ENCODE results near the gene ZNF668. TPM values are rescaled to one million over a fixed set of nuclear protein-coding genes. Genes with fewer than 3 reads are reported as not detected.
A peak's percentile ranks its signal among the peaks of the same experiment; 100 is the strongest.

The ZNF668 gene
- total and polyA plus RNA-seq, 2 of the 8 experiments (the other 6 are each of a cell fraction or from before 2014, with no cell fraction given): 14.0 to 14.3 TPM

DNA sequence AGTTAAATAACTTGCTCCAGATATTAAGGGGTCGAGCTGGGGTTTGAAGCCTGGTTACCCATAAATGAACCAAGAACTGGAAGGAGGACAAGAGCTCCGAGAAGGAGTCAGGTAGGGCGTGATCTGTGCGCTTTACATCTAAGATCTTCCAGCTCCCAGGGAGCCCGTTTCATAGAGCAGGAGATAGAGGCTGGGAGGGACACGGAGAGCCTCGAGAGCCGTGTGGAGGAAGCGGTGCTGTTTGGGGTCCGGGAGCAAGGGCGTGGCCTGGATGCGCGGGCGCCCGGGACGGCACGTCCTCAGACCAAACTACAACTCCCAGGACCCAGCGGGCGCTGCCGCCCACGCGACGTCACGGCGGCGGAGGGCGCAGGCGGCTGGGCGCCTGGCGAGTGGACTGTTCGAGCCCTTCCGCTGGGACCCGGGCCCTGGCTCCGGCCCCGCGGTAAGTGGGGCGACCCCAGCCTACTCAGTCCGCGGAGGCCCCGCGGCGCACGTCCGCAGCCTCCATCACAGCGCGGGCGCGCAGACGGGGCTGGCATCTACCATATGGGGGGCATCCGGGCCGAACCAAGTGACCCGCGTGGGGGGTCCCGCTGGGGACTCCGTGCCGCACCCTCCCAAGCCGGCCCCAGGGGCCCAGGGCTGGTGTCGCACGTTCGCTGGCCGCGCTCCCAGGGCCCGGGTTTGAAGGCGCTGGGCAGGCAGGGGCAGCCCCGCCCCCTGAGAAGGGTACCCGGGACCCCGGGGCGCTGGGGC lies 34.2 kb upstream of the ZNF668 start, which contains the start of gene BCKDK:
BCKDK (plus strand) TSS at position 352 of the 759 bp plus-strand sequence. CDS start 838 bp downstream, outside the sequence.
- Histone ChIP-seq H3K4me1 (replicated peaks in 1 of 4; ENCODE audit: control insufficient read depth in 3 of 4, insufficient read depth in 4 of 4, low read length in 3 of 4) (peaks cover 0 to 5% (median 2%) of the 10 kb centered on the region in 4 experiments; a peak in 1 of 7 replicates), H2AFZ (ENCODE audit: low read length) (peak within 1 kb of the TSS; percentile 70), H4K91ac (replicated peaks; ENCODE audit: insufficient read length, low read length) (no peak within 1 kb of the TSS), H3K27me3 (replicated peaks in 1 of 4; ENCODE audit: control insufficient read depth in 3 of 4, extremely low read depth in 1 of 4, insufficient read depth in 3 of 4, low read length in 3 of 4) (no peaks in the 10 kb centered on the region), H3K9ac (replicated peaks in 1 of 4; ENCODE audit: extremely low read depth in 1 of 4, low read depth in 3 of 4, low read length in 3 of 4) (peak within 1 kb of the TSS in 3 of 4 experiments; percentile 42 to 62 (median 45); a peak in 3 of 7 replicates), H2BK120ac (replicated peaks; ENCODE audit: low read depth, low read length) (no peak within 1 kb of the TSS), H3K23me2 (ENCODE audit: low read depth, low read length) (peaks cover 8% of the 10 kb centered on the region), H3K56ac (replicated peaks; ENCODE audit: insufficient read length, low read depth, low read length) (peak within 1 kb of the TSS; percentile 49), H4K20me1 (replicated peaks in 1 of 2; ENCODE audit: control insufficient read depth in 1 of 2, insufficient read depth in 2 of 2, low read length in 2 of 2) (no peaks in the 10 kb centered on the region), H2AK5ac (ENCODE audit: low read depth, low read length) (no peak within 1 kb of the TSS; the same call in 1 of the 2 replicates), H3K79me2 (ENCODE audit: control insufficient read depth in 1 of 2, insufficient read depth in 2 of 2, low read length in 2 of 2) (no peaks in the 10 kb centered on the region), H3K79me1 (ENCODE audit: low read depth, low read length) (no peaks in the 10 kb centered on the region; the same call in 1 of the 2 replicates), H3K14ac (ENCODE audit: insufficient read length) (no peak within 1 kb of the TSS), H2BK12ac (ENCODE audit: low read depth, low read length) (peak within 1 kb of the TSS; percentile 23; the same call in 1 of the 2 replicates), H3K18ac (ENCODE audit: extremely low read depth, low read length) (peak within 1 kb of the TSS; percentile 25), H3K4ac (replicated peaks; ENCODE audit: insufficient read length, low read depth, low read length) (no peak within 1 kb of the TSS), H4K8ac (ENCODE audit: extremely low read depth, insufficient read depth, low read length) (peak within 1 kb of the TSS; percentile 28), H3K23ac (ENCODE audit: insufficient read length) (no peak within 1 kb of the TSS), H3K4me2 (ENCODE audit: insufficient read depth in 1 of 2, low read depth in 2 of 2, low read length in 2 of 2) (peak within 1 kb of the TSS; percentile 60 to 77), H3K4me3 (ENCODE audit: extremely low read depth in 1 of 4, insufficient read depth in 2 of 4, low read depth in 3 of 4, low read length in 4 of 4) (peak within 1 kb of the TSS; percentile 61 to 87 (median 70)), H4K5ac (ENCODE audit: insufficient read length, low read depth, low read length) (peak within 1 kb of the TSS; percentile 62), H3K27ac (ENCODE audit: low read depth, low read length) (no peak within 1 kb of the TSS), H2BK5ac (ENCODE audit: low read depth, low read length) (no peak within 1 kb of the TSS; the same call in 1 of the 2 replicates), H2BK15ac (ENCODE audit: low read length) (peak within 1 kb of the TSS; percentile 67; the same call in 1 of the 2 replicates), H3K9me3 (ENCODE audit: insufficient read depth in 2 of 2, low read depth in 1 of 2, low read length in 1 of 2) (no peaks in the 10 kb centered on the region), H3K36me3 (ENCODE audit: control insufficient read depth in 2 of 4, insufficient read depth in 4 of 4, low read length in 3 of 4) (peaks cover 2 to 18% (median 12%) of the 10 kb centered on the region in 4 experiments; a peak in 5 of 8 replicates), H2BK20ac (ENCODE audit: low read length) (no peak within 1 kb of the TSS)
- FAIRE-seq: no peak
- WGBS, 2 experiments (ENCODE audit: extremely low coverage in 1 of 2, insufficient coverage in 1 of 2, insufficient read length in 1 of 2, insufficient replicate concordance in 2 of 2, low coverage in 1 of 2, low lambda C conversion rate in 2 of 2, missing lambda C conversion rate in 1 of 2): 4% methylated on average over 41 of the region's 68 CpGs; no CpG with 5 or more reads in 1 of the 2 experiments
- POLR2A ChIA-PET (ENCODE audit: partially characterized antibody): interaction anchor here (0.6 to 29.9 kb wide), 4 partner anchors 9 to 153 kb away, joined by 3 to 713 read pairs (median 8); partner anchors contain the start of genes KAT8, PRSS36 and PRSS8
- peak in 1 of 2 experiments; percentile 85 for DNase-seq (ENCODE audit: low read depth in 1 of 2, low spot score in 2 of 2)
- CTCF ChIA-PET (ENCODE audit: partially characterized antibody): interaction anchor here (1.0 to 3.1 kb wide), 5 partner anchors 9 to 38 kb away, joined by 3 to 8 read pairs (median 3); partner anchors contain the start of gene KAT8
- TF ChIP-seq BCL11A (IDR thresholded peaks at IDR 0.05; ENCODE audit: low read depth in 2 of 2, low read length in 2 of 2): no peak
- no peak for TF ChIP-seq KDM5A (IDR thresholded peaks at IDR 0.05; ENCODE audit: low read length)
- no peak for TF ChIP-seq TBP (IDR thresholded peaks at IDR 0.05; ENCODE audit: low read depth, low read length)
- no peak for TF ChIP-seq JUN (IDR thresholded peaks at IDR 0.05; ENCODE audit: low read depth, low read length)
- TF ChIP-seq EGR1 (IDR thresholded peaks at IDR 0.05; ENCODE audit: borderline replicate concordance, low read depth, low read length): peak; percentile 97
- TF ChIP-seq, protein P1, sequence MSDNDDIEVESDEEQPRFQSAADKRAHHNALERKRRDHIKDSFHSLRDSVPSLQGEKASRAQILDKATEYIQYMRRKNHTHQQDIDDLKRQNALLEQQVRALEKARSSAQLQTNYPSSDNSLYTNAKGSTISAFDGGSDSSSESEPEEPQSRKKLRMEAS (IDR thresholded peaks at IDR 0.05): peak; percentile 47; the same call in 1 of the 2 replicates
- no peak for TF ChIP-seq ASH2L (IDR thresholded peaks at IDR 0.05; ENCODE audit: low read length)
- peak; percentile 56 for TF ChIP-seq PHF8 (conservative IDR thresholded peaks at IDR 0.05; ENCODE audit: low read depth, low read length)
- peak; percentile 87 for TF ChIP-seq KDM4A (IDR thresholded peaks at IDR 0.05; ENCODE audit: low read depth, low read length, severe bottlenecking)
- TF ChIP-seq EP300 (IDR thresholded peaks at IDR 0.05; ENCODE audit: borderline replicate concordance in 1 of 2, low read depth in 2 of 2, low read length in 2 of 2): no peak
- TF ChIP-seq GABPA (IDR thresholded peaks at IDR 0.05; ENCODE audit: borderline replicate concordance, insufficient read depth, low read length): peak; percentile 52; the same call in 1 of the 2 replicates
